SJCRH30 (cell line): Measurements from ENCODE around the gene ZNF575. TPM values are rescaled to one million over a fixed set of nuclear protein-coding genes. Genes with fewer than 3 reads are reported as not detected.

Experiments used
- DNase-seq, 2 experiments: peaks; one replicate each; pipeline ENCODE4 v3.0.0-alpha.2; 2015 to 2020
- H3K27ac ChIP-seq: fragments of 250-450 bp; sonication (Bioruptor Pico); 2 replicates; pipeline ENCODE4 v1.5.1; 2020; ENCODE audit warnings: mild to moderate bottlenecking, moderate library complexity
- H3K27me3 ChIP-seq: fragments of 250-450 bp; sonication (Bioruptor Pico); 2 replicates; pipeline ENCODE4 v1.5.1; 2020; ENCODE audit warnings: mild to moderate bottlenecking, moderate library complexity
- H3K36me3 ChIP-seq: fragments of 250-450 bp; sonication (Bioruptor Pico); 2 replicates; pipeline ENCODE4 v1.5.1; 2020; ENCODE audit warnings: mild to moderate bottlenecking, moderate library complexity
- H3K4me1 ChIP-seq: fragments of 250-450 bp; sonication (Bioruptor Pico); 2 replicates; pipeline ENCODE4 v1.5.1; 2020; ENCODE audit warnings: mild to moderate bottlenecking, moderate library complexity
- H3K4me3 ChIP-seq: fragments of 250-450 bp; sonication (Bioruptor Pico); 2 replicates; pipeline ENCODE4 v1.5.1; 2020; ENCODE audit warnings: mild to moderate bottlenecking, moderate library complexity
- H3K9me3 ChIP-seq: fragments of 250-450 bp; sonication (Bioruptor Pico); replicated peaks from 2 replicates; pipeline ENCODE4 v1.5.1; 2020; ENCODE audit warnings: mild to moderate bottlenecking, moderate library complexity
- total RNA-seq: library from RNA; depleted of rRNA; stranded (reverse); fragments of >200 nt; shearing (Covaris generic); gene quantifications from 2 replicates; pipeline ENCODE4 v1.2.3, GENCODE V29; 2014

The ZNF575 gene
- total RNA-seq, 1 experiment from 2014 or later: not detected

- Histone ChIP-seq H3K9me3 (no peaks in the 10 kb centered on the region), H3K27ac (no peak overlapping the region)
Measured at GRCh38 chr19:43563816-43564457, 30.9 kb downstream of the ZNF575 start.

GRCh38 chr19:43564800-43565199 is 31.8 kb downstream of the ZNF575 start:
- Histone ChIP-seq H3K36me3 (no peaks in the 10 kb centered on the region), H3K27me3 (no peaks in the 10 kb centered on the region), H3K27ac (no peak overlapping the region), H3K4me3 (no peak overlapping the region), H3K9me3 (no peaks in the 10 kb centered on the region), H3K4me1 (no peaks in the 10 kb centered on the region)
- DNase-seq: no peak

More at GRCh38 chr19:43563816-43564457, 30.9 kb downstream of the ZNF575 start:
- H3K4me1 ChIP-seq: no peaks in the 10 kb centered on the region
- no peak overlapping the region for H3K4me3 ChIP-seq
- no peaks in the 10 kb centered on the region for H3K27me3 ChIP-seq
- DNase-seq: no peak
- peaks cover 2% of the 10 kb centered on the region for H3K36me3 ChIP-seq

- Histone ChIP-seq H3K27me3 (no peaks in the 10 kb centered on the region), H3K4me1 (no peaks in the 10 kb centered on the region), H3K9me3 (no peaks in the 10 kb centered on the region), H3K27ac (no peak overlapping the region), H3K4me3 (no peak overlapping the region), H3K36me3 (no peaks in the 10 kb centered on the region)
- no peak for DNase-seq
Measured at GRCh38 chr19:43569657-43570056, 36.7 kb downstream of the ZNF575 start.

- no peak overlapping the region for H3K27ac ChIP-seq
- H3K4me3 ChIP-seq: no peak overlapping the region
- no peaks in the 10 kb centered on the region for H3K27me3 ChIP-seq
- DNase-seq: no peak
- no peaks in the 10 kb centered on the region for H3K9me3 ChIP-seq
- H3K4me1 ChIP-seq: no peaks in the 10 kb centered on the region
- no peaks in the 10 kb centered on the region for H3K36me3 ChIP-seq
Measured at GRCh38 chr19:43570174-43570791, 37.3 kb downstream of the ZNF575 start.

- no peaks in the 10 kb centered on the region for H3K4me1 ChIP-seq
- no peaks in the 10 kb centered on the region for H3K36me3 ChIP-seq
- H3K27me3 ChIP-seq: no peaks in the 10 kb centered on the region
- H3K4me3 ChIP-seq: no peak overlapping the region
- no peak overlapping the region for H3K27ac ChIP-seq
- DNase-seq: no peak
- no peaks in the 10 kb centered on the region for H3K9me3 ChIP-seq
Measured at GRCh38 chr19:43572171-43572588, 39.2 kb downstream of the ZNF575 start.

GRCh38 chr19:43574424-43575155 is 41.6 kb downstream of the ZNF575 start:
- H3K4me3 ChIP-seq: peak overlapping the region; percentile 65
- peak overlapping the region; percentile 51 for H3K27ac ChIP-seq
- H3K36me3 ChIP-seq: no peaks in the 10 kb centered on the region
- H3K9me3 ChIP-seq: no peaks in the 10 kb centered on the region
- no peaks in the 10 kb centered on the region for H3K4me1 ChIP-seq
- peak; percentile 55 to 59 for DNase-seq
- no peaks in the 10 kb centered on the region for H3K27me3 ChIP-seq

GRCh38 chr19:43575156-43575950 is 42.4 kb downstream of the ZNF575 start, which contains the start of the genes PINLYP and XRCC1:
Gene PINLYP (plus strand): TSS chr19:43575801. CDS start chr19:43577192, 1,391 bp downstream.
Gene XRCC1 (minus strand): TSS chr19:43575527. CDS start chr19:43575458, 69 bp downstream.
- Histone ChIP-seq H3K9me3 (no peaks in the 10 kb centered on the region), H3K27ac (peak within 1 kb of the TSS; percentile 51), H3K4me3 (peak within 1 kb of the TSS; percentile 65), H3K4me1 (no peaks in the 10 kb centered on the region), H3K36me3 (no peaks in the 10 kb centered on the region), H3K27me3 (no peaks in the 10 kb centered on the region)
- DNase-seq: peak; percentile 98 to 99

GRCh38 chr19:43575955-43576878 is 43.2 kb downstream of the ZNF575 start:
- Histone ChIP-seq H3K27me3 (no peaks in the 10 kb centered on the region), H3K9me3 (no peaks in the 10 kb centered on the region), H3K27ac (no peak overlapping the region), H3K36me3 (no peaks in the 10 kb centered on the region), H3K4me3 (peak overlapping the region; percentile 65), H3K4me1 (no peaks in the 10 kb centered on the region)
- no peak for DNase-seq

GRCh38 chr19:43578787-43579186 is 45.8 kb downstream of the ZNF575 start:
- no peak for DNase-seq
- H3K9me3 ChIP-seq: no peaks in the 10 kb centered on the region
- H3K27me3 ChIP-seq: no peaks in the 10 kb centered on the region
- H3K36me3 ChIP-seq: no peaks in the 10 kb centered on the region
- no peak overlapping the region for H3K27ac ChIP-seq
- H3K4me1 ChIP-seq: no peaks in the 10 kb centered on the region
- no peak overlapping the region for H3K4me3 ChIP-seq

GRCh38 chr19:43581467-43581866 is 48.5 kb downstream of the ZNF575 start:
- Histone ChIP-seq H3K36me3 (no peaks in the 10 kb centered on the region), H3K27ac (no peak overlapping the region), H3K9me3 (no peaks in the 10 kb centered on the region), H3K4me3 (no peak overlapping the region; the same call in 1 of the 2 replicates), H3K4me1 (no peaks in the 10 kb centered on the region), H3K27me3 (no peaks in the 10 kb centered on the region)
- no peak for DNase-seq

GRCh38 chr19:43582495-43582894 is 49.5 kb downstream of the ZNF575 start:
- no peaks in the 10 kb centered on the region for H3K36me3 ChIP-seq
- H3K27ac ChIP-seq: no peak overlapping the region
- no peaks in the 10 kb centered on the region for H3K27me3 ChIP-seq
- no peak for DNase-seq
- H3K9me3 ChIP-seq: no peaks in the 10 kb centered on the region
- no peaks in the 10 kb centered on the region for H3K4me1 ChIP-seq
- H3K4me3 ChIP-seq: no peak overlapping the region

- H3K36me3 ChIP-seq: no peaks in the 10 kb centered on the region
- H3K27me3 ChIP-seq: no peaks in the 10 kb centered on the region
- no peaks in the 10 kb centered on the region for H3K9me3 ChIP-seq
- no peak overlapping the region for H3K27ac ChIP-seq
- no peaks in the 10 kb centered on the region for H3K4me1 ChIP-seq
- H3K4me3 ChIP-seq: no peak overlapping the region
- no peak for DNase-seq
Measured at GRCh38 chr19:43584484-43584883, 51.5 kb downstream of the ZNF575 start.
